ENCODE data around the gene MSI2. TPM values are rescaled to one million over a fixed set of nuclear protein-coding genes. Genes with fewer than 3 reads are reported as not detected.

The MSI2 gene
- total and polyA plus RNA-seq, 5 experiments from 2014 or later: 2.5 to 136 (median 4.9) TPM

- Mint-ChIP-seq H3K4me3 (no peak overlapping the region), H3K36me3 (peaks cover 0 to 10% (median 0%) of the 10 kb centered on the region in 3 donors), H3K9me3 (peaks cover 0 to 21% (median 9%) of the 10 kb centered on the region in 9 donors), H3K4me1 (peaks cover 2 to 10% (median 4%) of the 10 kb centered on the region in 4 donors), H3K27ac (peak overlapping the region in 1 of 10 donors; percentile 61), H3K27me3 (no peaks in the 10 kb centered on the region)
- ATAC-seq: no peak
- no peak for DNase-seq
- POLR2A ChIA-PET: no interaction called here
These were observed 6.8 kb upstream of the MSI2 start for GRCh38 chr17:57249520-57249919.

- Mint-ChIP-seq H3K27ac (peak overlapping the region in 1 of 10 donors; percentile 22), H3K27me3 (no peaks in the 10 kb centered on the region), H3K36me3 (peaks cover 0 to 10% (median 0%) of the 10 kb centered on the region in 3 donors), H3K9me3 (peaks cover 0 to 21% (median 9%) of the 10 kb centered on the region in 9 donors), H3K4me3 (no peak overlapping the region), H3K4me1 (peaks cover 2 to 18% (median 10%) of the 10 kb centered on the region in 4 donors)
- POLR2A ChIA-PET: no interaction called here
- ATAC-seq (no peak), DNase-seq (no peak)
These were observed 5.0 kb upstream of the MSI2 start for GRCh38 chr17:57251211-57251787.

- DNase-seq: no peak
- Mint-ChIP-seq H3K4me3 (peak overlapping the region in 2 of 10 donors; percentile 8 to 15), H3K36me3 (peaks cover 0 to 10% (median 0%) of the 10 kb centered on the region in 3 donors), H3K9me3 (peaks cover 0 to 21% (median 9%) of the 10 kb centered on the region in 9 donors), H3K27me3 (no peaks in the 10 kb centered on the region), H3K27ac (peak overlapping the region in 8 of 10 donors; percentile 1 to 85 (median 50)), H3K4me1 (peaks cover 10 to 32% (median 20%) of the 10 kb centered on the region in 4 donors)
- ATAC-seq: no peak
- POLR2A ChIA-PET: interaction anchor here (1.4 kb wide), 1 partner anchor 10 kb away, joined by 3 read pairs; no protein-coding TSS in a partner anchor
These were observed 2.8 kb upstream of the MSI2 start for GRCh38 chr17:57253362-57254065.

DNA sequence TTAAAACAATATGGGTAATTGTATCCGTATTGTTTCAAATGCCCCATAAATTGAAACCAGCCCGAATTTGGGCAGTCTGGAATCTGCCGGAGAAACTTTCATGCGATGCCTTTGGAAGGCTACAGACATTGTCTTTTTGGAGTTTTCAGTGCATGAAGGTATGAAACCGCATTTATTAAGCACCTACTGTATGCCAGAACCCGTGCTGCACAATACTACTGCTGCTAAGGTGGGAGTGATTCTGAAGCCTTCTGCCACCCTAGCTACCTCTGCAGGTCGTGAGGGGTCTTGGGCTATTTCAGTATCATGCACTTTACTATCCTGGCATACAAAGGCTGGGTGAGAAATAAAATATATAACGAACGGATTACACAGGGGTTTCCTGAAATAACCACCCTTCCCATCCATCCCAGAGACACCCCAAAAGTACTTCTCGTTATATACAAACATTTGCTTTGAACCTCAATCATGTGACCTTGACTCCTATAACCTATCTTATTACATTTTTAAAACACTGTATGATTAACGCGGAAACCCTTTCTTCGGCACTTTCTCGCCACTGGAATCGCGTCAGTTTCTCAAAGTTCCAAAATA, 1.0 kb upstream of the MSI2 start:
- Mint-ChIP-seq H3K4me1 (peaks cover 27 to 50% (median 33%) of the 10 kb centered on the region in 4 donors), H3K36me3 (peaks cover 0 to 9% (median 3%) of the 10 kb centered on the region in 3 donors), H3K27me3 (no peaks in the 10 kb centered on the region), H3K4me3 (peak overlapping the region; percentile 84 to 99 (median 89)), H3K27ac (peak overlapping the region; percentile 69 to 99 (median 94)), H3K9me3 (peaks cover 0 to 12% (median 0%) of the 10 kb centered on the region in 9 donors)
- peak in 1 of 10 donors; percentile 38 for DNase-seq
- POLR2A ChIA-PET: interaction anchor here (0.5 to 1.4 kb wide), 3 partner anchors 11 to 350 kb away, joined by 3 read pairs; no protein-coding TSS in a partner anchor
- peak in 1 of 2 donors; percentile 1 for ATAC-seq

DNA sequence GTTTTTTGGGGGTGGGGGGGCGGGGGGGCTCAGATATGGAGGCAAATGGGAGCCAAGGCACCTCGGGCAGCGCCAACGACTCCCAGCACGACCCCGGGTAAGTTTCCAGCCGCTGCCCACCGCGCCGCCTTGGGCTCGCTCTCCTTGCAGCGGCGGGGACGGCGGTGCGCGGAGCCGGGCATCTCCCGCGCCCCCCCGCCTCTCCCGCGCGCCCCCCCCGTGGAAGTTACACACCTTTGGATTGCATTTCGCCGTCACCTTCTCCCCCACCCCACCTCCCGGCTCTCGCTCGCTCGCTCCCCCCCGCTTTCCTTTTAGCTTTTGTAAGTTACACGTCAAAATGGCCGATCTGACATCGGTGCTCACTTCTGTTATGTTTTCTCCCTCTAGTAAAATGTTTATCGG, 387 bp downstream of the MSI2 start:
- ATAC-seq (peak; percentile 21 to 28), DNase-seq (peak in 9 of 10 donors; percentile 17 to 76 (median 48))
- peaks cover 0 to 23% (median 13%) of the 10 kb centered on the region in 3 donors for H3K36me3 Mint-ChIP-seq
- peak overlapping the region; percentile 82 to 95 (median 92) for H3K27ac Mint-ChIP-seq
- H3K9me3 Mint-ChIP-seq: peaks cover 0 to 2% (median 0%) of the 10 kb centered on the region in 9 donors
- peak overlapping the region; percentile 74 to 99 (median 92) for H3K4me3 Mint-ChIP-seq
- POLR2A ChIA-PET: interaction anchor here (0.6 to 2.1 kb wide), 11 partner anchors 12 to 689 kb away, joined by 3 to 8 read pairs (median 3); no protein-coding TSS in a partner anchor
- H3K4me1 Mint-ChIP-seq: peaks cover 28 to 64% (median 47%) of the 10 kb centered on the region in 4 donors
- H3K27me3 Mint-ChIP-seq: no peaks in the 10 kb centered on the region

DNA sequence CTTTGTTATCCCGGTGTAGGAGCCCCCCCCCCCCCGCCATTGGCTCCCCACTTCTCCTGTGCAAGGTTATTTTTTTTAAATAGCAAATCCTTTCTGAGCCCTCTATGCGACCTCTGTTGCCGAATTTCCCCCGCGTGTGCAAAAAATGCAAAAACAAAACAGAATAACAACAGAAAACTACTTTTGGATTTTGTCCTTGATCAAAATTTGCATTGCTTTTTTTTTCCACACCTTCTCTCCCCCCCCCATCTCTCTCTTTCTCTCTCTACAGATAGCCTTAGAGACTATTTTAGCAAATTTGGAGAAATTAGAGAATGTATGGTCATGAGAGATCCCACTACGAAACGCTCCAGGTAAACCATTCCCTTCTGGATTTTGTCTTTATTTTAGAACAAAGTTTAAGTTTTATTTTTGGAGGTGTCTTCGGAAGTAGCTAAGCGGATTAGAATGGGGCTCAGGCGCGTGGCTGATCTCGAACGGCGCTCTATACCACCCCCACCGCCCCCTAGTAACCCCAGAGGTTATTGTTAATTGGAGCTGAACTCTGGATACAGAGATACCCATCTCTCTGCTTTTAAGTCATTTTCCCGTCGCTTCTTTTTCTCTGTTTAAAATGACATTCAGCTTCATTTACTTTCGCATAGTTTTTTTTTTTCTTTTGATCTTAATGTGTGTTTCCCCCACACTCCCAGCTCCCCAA, 1.0 kb downstream of the MSI2 start:
- no peaks in the 10 kb centered on the region for H3K27me3 Mint-ChIP-seq
- H3K27ac Mint-ChIP-seq: peak overlapping the region; percentile 82 to 95 (median 92)
- peak in 8 of 10 donors; percentile 14 to 39 (median 28) for DNase-seq
- peak overlapping the region; percentile 74 to 99 (median 92) for H3K4me3 Mint-ChIP-seq
- H3K9me3 Mint-ChIP-seq: peaks cover 0 to 2% (median 0%) of the 10 kb centered on the region in 9 donors
- peaks cover 0 to 29% (median 20%) of the 10 kb centered on the region in 3 donors for H3K36me3 Mint-ChIP-seq
- H3K4me1 Mint-ChIP-seq: peaks cover 28 to 69% (median 54%) of the 10 kb centered on the region in 4 donors
- POLR2A ChIA-PET: interaction anchor here (0.6 to 2.1 kb wide), 13 partner anchors 13 to 689 kb away, joined by 3 to 8 read pairs (median 3); no protein-coding TSS in a partner anchor
- peak; percentile 28 to 37 for ATAC-seq

DNA sequence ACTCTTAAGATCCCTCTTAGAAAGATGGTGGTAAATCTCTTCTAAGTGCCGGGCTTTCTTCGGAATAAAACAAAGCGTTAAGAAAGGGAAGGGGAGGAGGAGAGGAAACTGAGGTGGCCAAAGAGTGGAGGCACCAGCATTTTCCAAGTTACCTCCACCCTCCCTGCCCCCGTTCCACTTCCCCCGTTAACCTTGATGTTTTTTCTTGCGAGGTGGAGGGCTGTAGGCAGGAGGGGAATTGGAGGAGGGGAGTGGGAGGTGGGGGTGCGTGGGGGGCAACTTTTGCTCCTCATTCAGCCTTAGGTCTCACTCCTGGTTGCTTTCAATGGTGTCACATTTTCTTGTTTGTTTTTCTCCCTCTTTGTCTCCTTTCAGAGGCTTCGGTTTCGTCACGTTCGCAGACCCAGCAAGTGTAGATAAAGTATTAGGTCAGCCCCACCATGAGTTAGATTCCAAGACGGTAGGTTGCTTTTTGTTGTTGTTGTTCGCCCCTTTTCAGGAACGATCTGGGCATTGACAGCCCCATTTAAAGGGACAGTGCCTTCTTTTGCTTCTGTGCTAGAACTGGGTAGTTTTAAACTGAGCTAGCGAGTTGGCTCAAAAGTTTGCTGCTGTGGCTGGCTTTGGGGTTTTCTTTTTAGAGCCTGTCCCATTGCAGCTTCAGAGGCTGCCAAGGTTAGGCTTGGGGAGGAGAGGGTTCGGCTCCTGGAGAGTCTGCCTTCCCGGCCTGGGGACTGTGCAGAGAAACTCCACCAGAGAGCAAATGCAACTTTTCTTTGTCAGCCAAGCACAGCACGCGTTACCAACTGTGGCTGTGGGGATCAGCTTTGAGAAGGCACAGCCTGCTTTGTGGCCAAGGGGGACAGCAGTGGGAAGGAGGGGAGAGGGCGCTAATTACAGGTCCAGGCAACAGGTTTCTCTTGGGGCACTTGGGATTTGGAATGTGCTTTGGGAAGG, 1.9 kb downstream of the MSI2 start:
- H3K4me1 Mint-ChIP-seq: peaks cover 28 to 75% (median 62%) of the 10 kb centered on the region in 4 donors
- POLR2A ChIA-PET: interaction anchor here (0.5 to 2.1 kb wide), 6 partner anchors 12 to 1746 kb away, joined by 3 to 8 read pairs (median 4); no protein-coding TSS in a partner anchor
- peak overlapping the region; percentile 82 to 95 (median 92) for H3K27ac Mint-ChIP-seq
- DNase-seq (peak in 2 of 10 donors; percentile 7 to 13), ATAC-seq (no peak)
- peak overlapping the region; percentile 74 to 99 (median 92) for H3K4me3 Mint-ChIP-seq
- no peaks in the 10 kb centered on the region for H3K9me3 Mint-ChIP-seq
- no peaks in the 10 kb centered on the region for H3K27me3 Mint-ChIP-seq
- peaks cover 3 to 38% (median 28%) of the 10 kb centered on the region in 3 donors for H3K36me3 Mint-ChIP-seq

DNA sequence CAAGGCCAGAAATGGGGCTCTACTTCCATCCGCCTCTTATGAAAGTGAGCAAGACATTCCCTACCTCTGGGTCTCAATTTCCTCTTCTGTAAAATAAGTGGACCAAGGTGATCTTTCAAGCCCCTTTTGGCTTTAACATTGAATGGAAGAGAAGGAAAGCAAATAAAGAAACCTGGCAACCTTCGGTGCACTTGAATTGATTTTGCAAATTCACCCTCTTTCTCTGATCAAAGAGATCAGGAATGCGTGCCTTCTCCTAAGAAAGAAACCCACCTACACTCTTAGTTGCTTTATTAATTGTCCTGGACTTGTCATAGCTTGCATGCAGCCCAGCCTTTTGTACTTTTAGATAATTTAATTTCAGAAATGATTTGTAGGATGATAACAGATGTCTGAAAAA, 3.0 kb downstream of the MSI2 start:
- Mint-ChIP-seq H3K9me3 (no peaks in the 10 kb centered on the region), H3K27ac (peak overlapping the region in 9 of 10 donors; percentile 9 to 95 (median 82)), H3K4me1 (peaks cover 27 to 79% (median 68%) of the 10 kb centered on the region in 4 donors), H3K27me3 (no peaks in the 10 kb centered on the region), H3K4me3 (peak overlapping the region; percentile 74 to 99 (median 92)), H3K36me3 (peaks cover 11 to 47% (median 38%) of the 10 kb centered on the region in 3 donors)
- DNase-seq (no peak), ATAC-seq (no peak)
- POLR2A ChIA-PET: no interaction called here

- Mint-ChIP-seq H3K4me3 (peak overlapping the region in 7 of 10 donors; percentile 16 to 99 (median 66)), H3K9me3 (no peaks in the 10 kb centered on the region), H3K27me3 (no peaks in the 10 kb centered on the region), H3K36me3 (peaks cover 11 to 48% (median 40%) of the 10 kb centered on the region in 3 donors), H3K4me1 (peaks cover 27 to 79% (median 70%) of the 10 kb centered on the region in 4 donors), H3K27ac (peak overlapping the region in 4 of 10 donors; percentile 21 to 66 (median 37))
- POLR2A ChIA-PET: no interaction called here
- ATAC-seq: no peak
- DNase-seq: no peak
These were observed 3.5 kb downstream of the MSI2 start for GRCh38 chr17:57259817-57260216.

GRCh38 chr17:57260325-57261083, 4.2 kb downstream of the MSI2 start:
- POLR2A ChIA-PET: no interaction called here
- no peaks in the 10 kb centered on the region for H3K9me3 Mint-ChIP-seq
- H3K4me3 Mint-ChIP-seq: peak overlapping the region in 8 of 10 donors; percentile 30 to 99 (median 64)
- H3K4me1 Mint-ChIP-seq: peaks cover 27 to 75% (median 71%) of the 10 kb centered on the region in 4 donors
- H3K27me3 Mint-ChIP-seq: no peaks in the 10 kb centered on the region
- H3K36me3 Mint-ChIP-seq: peaks cover 11 to 53% (median 43%) of the 10 kb centered on the region in 3 donors
- peak overlapping the region in 4 of 10 donors; percentile 20 to 66 (median 46) for H3K27ac Mint-ChIP-seq
- ATAC-seq: no peak
- no peak for DNase-seq
